ENCODE data around the gene NID1. TPM values are rescaled to one million over a fixed set of nuclear protein-coding genes. Genes with fewer than 3 reads are reported as not detected.
"Not testable (repeated sequence)": the region's sequence is repeated elsewhere in the genome, so short reads cannot be mapped to it uniquely, and the experiment has no call there.

NID1 gene
- total RNA-seq, 1 experiment from 2014 or later, result not detected

GRCh38 chr1:236095705-236096520 is 31.0 kb upstream of the NID1 start:
- no peak for DNase-seq (ENCODE audit: low spot score)

- DNase-seq (ENCODE audit: low spot score), result no peak
Observed at GRCh38 chr1:236092899-236093298, 28.0 kb upstream of the NID1 start.

DNA sequence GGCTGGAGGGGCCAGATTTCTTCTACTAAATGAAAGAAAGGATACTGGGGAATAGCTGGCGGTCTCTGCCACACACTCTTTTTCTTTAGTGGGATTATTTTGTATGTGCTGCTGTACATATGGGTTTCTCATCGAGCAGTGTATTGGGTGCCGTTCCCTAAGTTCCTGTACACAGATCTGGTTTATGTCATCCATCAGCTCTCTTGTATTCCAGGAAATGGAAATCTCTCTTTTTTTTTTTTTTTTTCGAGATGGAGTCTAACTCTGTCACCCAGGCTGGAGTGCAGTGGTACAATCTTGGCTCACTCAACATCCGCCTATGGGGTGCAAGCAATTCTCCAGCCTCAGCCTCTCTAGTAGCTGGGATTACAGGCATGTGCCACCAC is 27.0 kb upstream of the NID1 start:
- DNase-seq (ENCODE audit: low spot score), result no peak

- no peak for DNase-seq (ENCODE audit: low spot score)
Observed at GRCh38 chr1:236090741-236091147, 25.9 kb upstream of the NID1 start.

DNA sequence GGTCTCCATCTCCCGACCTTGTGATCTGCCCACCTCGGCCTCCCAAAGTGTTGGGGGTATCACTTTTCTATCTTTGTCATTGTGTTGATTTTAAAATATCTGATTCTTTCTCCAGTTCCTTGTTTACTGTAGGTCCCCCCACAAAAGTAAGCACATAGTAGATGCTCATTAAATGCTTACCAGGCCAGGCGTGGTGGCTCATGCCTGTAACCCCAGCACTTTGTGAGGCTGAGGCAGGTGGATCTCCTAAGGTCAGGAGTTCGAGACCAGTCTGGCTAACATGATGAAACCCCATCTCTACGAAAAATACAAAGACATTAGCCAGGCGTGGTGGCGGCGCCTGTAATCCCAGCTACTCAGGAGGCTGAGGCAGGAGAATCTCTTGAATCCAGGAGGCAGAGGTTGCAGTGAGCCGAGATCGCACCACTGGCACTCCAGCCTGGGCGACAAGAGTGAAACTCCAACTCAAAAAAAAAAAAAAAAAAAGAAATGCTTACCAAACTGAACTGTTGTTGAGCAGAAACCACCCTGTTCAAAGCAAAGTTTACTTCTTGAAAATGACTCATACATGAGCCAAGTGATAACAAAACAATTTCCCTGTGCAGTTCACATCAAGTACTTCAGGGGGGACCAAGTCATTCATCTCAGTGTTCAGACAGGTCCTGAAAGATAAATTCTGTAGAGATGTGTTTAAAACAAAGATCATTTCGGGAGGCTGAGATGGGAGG is 24.3 kb upstream of the NID1 start:
- DNase-seq (ENCODE audit: low spot score), result no peak

- DNase-seq (ENCODE audit: low spot score), result no peak
Observed at GRCh38 chr1:236086537-236086936, 21.6 kb upstream of the NID1 start.

DNA sequence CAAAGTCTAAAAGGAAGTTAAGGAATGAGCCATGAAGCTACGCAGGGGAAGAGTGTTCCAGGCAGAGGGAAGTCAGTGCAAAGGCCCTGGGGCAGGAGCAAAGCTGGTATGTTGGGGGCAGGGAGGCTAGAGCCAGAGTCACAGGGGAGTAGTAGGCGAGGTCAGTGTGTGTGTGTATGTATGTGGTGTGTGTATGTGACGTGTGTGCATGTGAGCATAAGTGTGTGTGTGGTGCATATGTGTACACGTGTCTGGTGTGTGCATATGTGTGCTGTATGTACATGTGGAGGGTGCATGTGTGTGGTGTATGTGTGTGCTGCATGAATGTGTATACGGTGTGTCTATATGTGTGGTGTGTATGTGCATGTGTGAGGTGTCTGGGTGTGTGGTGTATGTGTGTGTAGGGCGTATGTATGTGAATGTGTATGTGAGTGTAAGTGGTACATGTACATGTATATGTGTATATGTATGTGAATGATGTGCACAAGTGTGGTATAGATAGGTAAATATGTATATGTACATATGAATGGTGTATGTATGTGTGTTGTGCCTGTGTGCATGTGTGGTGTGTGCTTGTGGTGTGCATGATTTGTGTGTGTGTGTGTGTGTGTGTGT is 20.8 kb upstream of the NID1 start:
- DNase-seq (ENCODE audit: low spot score), result no peak

DNA sequence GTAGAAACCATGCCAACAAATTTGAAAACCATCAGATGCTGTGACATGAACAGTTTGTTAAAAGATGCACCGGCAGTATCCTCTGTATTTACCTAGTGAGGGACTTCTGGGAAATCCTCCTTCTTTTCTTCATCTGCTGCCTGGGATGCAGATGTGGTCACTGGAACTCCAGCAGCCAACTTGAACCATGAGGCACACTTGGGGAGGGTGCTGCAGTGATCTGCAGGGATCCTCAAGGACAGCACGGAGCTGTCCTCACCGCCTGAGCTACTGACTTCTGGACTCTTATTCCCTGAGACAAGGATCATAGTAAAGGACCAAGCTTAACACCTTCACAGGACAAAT is 19.5 kb upstream of the NID1 start:
- no peak for DNase-seq (ENCODE audit: low spot score)

GRCh38 chr1:236083650-236084385 is 18.9 kb upstream of the NID1 start:
- DNase-seq (ENCODE audit: low spot score), result no peak

DNA sequence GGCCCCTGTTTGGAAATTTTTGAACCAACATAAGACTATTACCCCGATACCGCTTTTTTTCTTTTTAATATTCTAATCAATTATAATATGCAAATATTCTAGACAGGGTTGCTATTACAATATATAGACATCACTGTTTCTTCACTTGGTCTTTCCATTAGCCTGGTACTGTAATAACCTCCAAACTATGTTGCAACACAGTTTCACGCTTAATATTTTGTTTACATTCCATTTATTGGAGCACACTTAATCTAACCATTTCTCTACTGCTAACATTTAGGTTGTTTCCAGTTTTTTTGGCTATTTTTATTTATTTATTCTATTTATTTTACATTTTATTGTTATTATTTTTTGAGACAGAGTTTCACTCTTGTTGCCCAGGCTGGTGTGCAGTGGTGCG is 17.6 kb upstream of the NID1 start:
- DNase-seq (ENCODE audit: low spot score), result no peak

GRCh38 chr1:236081546-236082227 is 16.8 kb upstream of the NID1 start:
- no peak for DNase-seq (ENCODE audit: low spot score)

- DNase-seq (ENCODE audit: low spot score), result no peak
Observed at GRCh38 chr1:236079703-236080102, 14.8 kb upstream of the NID1 start.

GRCh38 chr1:236078993-236079392 is 14.1 kb upstream of the NID1 start:
- no peak for DNase-seq (ENCODE audit: low spot score)

DNA sequence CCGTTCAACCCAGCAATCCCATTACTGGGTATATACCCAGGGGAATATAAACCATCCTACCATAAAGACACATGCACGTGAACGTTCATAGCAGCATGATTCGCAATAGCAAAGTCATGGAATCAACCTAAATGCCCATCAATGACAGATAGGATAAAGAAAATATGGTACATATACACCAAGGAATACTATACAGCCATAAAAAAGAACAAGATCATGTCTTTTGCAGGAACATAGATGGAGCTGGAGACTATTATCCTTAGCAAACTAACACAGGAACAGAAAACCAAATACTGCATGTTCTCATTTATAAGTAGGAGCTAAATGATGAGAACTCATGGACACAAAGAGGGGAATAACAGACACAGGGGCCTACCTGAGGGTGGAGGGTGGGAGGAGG is 13.2 kb upstream of the NID1 start:
- not testable (repeated sequence) for DNase-seq (ENCODE audit: low spot score)

GRCh38 chr1:236075848-236076247 is 11.0 kb upstream of the NID1 start:
- DNase-seq (ENCODE audit: low spot score), result no peak

GRCh38 chr1:236073307-236073897 is 8.5 kb upstream of the NID1 start:
- no peak for DNase-seq (ENCODE audit: low spot score)

DNA sequence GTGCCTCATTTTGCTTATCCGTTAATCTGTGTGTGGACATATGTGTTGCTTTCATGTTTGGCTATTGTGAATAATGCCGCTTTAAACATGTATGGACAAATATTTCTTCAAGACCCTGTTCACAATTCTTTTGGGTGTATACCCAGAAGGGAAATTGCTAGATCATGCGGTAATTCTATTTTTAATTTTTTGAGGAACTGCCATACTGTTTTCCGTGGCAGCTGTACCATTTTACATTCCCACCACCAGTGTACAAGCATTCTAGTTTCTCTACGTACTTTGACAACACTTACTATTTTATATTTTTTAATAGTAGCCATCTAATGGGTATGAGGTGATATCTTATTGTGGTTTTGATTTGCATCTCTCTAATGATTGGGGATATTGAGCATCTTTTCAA is 7.1 kb upstream of the NID1 start:
- no peak for DNase-seq (ENCODE audit: low spot score)

- DNase-seq (ENCODE audit: low spot score), result no peak
Observed at GRCh38 chr1:236070753-236071152, 5.9 kb upstream of the NID1 start.

DNA sequence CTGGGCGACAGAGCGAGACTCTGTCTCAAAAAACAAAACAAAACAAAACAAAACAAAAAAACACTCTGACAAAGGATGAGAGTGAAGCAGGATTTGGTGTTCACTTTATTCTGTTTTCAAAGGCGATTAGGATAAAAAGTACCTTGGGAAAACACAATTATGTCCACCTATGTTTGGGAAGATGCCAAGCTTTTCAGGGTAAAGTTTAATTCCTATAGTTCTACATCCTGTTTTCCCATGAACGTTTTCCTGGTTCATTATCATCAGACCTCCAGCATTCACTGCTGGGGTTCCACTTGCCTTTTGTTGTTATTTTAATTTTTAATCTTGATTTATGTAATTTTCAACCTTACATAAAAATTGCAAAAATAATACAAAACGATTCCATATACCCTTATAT is 4.9 kb upstream of the NID1 start:
- DNase-seq (ENCODE audit: low spot score), result no peak

GRCh38 chr1:236067854-236068454 is 3.1 kb upstream of the NID1 start:
- DNase-seq (ENCODE audit: low spot score), result no peak

Measured in HT-29 (cell line).